Lower lobe of right lung (tissue), 2 donors: Measurements from ENCODE around the gene STX1A. TPM values are rescaled to one million over a fixed set of nuclear protein-coding genes. Genes with fewer than 3 reads are reported as not detected.
"Not testable (repeated sequence)": the region's sequence is repeated elsewhere in the genome, so short reads cannot be mapped to it uniquely, and the experiment has no call there.

Experiments
- ATAC-seq, 2 donors: fragments of 200-7000 bp; cut with Tn5 transposase; one replicate each; pipeline ENCODE4 v1.9.1; 2020 to 2022; ENCODE audit warnings: mild to moderate bottlenecking in 2 of 2, moderate library complexity in 2 of 2
- DNase-seq: peaks from one replicate; pipeline ENCODE4 v3.0.0-alpha.2; 2020
- H3K27ac ChIP-seq: fragments of 200-600 bp; one replicate; pipeline ENCODE4 v1.8.0; 2022
- H3K27me3 ChIP-seq: fragments of 200-600 bp; one replicate; pipeline ENCODE4 v1.8.0; 2022; ENCODE audit warnings: low read depth
- H3K36me3 ChIP-seq: fragments of 200-600 bp; one replicate; pipeline ENCODE4 v1.8.0; 2022; ENCODE audit warnings: mild to moderate bottlenecking
- H3K4me1 ChIP-seq: fragments of 200-600 bp; one replicate; pipeline ENCODE4 v1.8.0; 2022
- H3K4me3 ChIP-seq: fragments of 200-600 bp; one replicate; pipeline ENCODE4 v1.8.0; 2022; ENCODE audit warnings: mild to moderate bottlenecking
- H3K9me3 ChIP-seq: fragments of 200-600 bp; one replicate; pipeline ENCODE4 v1.8.0; 2022
- CTCF ChIP-seq: fragments of 200-600 bp; IDR thresholded peaks from one replicate; pipeline ENCODE4 v1.8.0; 2022; ENCODE audit warnings: antibody characterized with exemption, mild to moderate bottlenecking
- intact Hi-C: fragments of 100-400 bp; cut with DNase I; formaldehyde crosslinking; loops from one replicate; pipeline ENCODE4 v1.11.0; 2022
- total RNA-seq: library from RNA; stranded (reverse); fragmentation: NEBNext Ultra II Directional; extraction: Animal tissue kit (Norgen Biotek cat#: 25700); gene quantifications from one replicate; pipeline ENCODE4 v1.2.1, GENCODE V29; 2021
- donor health status: DM: no; HTN: yes; CAD: no; lungs with severe emphysema.

The STX1A gene
- total RNA-seq, 1 donor from 2014 or later: 6.6 TPM

GRCh38 chr7:73667344-73668102, 51.9 kb downstream of the STX1A start, which contains the start of gene VPS37D:
VPS37D (plus strand) TSS chr7:73667831; CDS start chr7:73667959, 128 bp downstream.
- H3K27ac ChIP-seq: no peak within 1 kb of the TSS
- TF ChIP-seq CTCF: peak; percentile 62
- intact Hi-C loops: no loop called here
- H3K4me1 ChIP-seq: peaks cover 8% of the 10 kb centered on the region
- DNase-seq (peak; percentile 94), ATAC-seq (peak; percentile 97 to 98)
- no peaks in the 10 kb centered on the region for H3K36me3 ChIP-seq
- peak within 1 kb of the TSS; percentile 54 for H3K4me3 ChIP-seq
- H3K27me3 ChIP-seq: no peaks in the 10 kb centered on the region
- peaks cover 4% of the 10 kb centered on the region for H3K9me3 ChIP-seq

- Histone ChIP-seq H3K4me3 (no peak overlapping the region), H3K27ac (no peak overlapping the region), H3K9me3 (peaks cover 4% of the 10 kb centered on the region), H3K27me3 (no peaks in the 10 kb centered on the region), H3K4me1 (no peaks in the 10 kb centered on the region), H3K36me3 (no peaks in the 10 kb centered on the region)
- intact Hi-C loops: no loop called here
- TF ChIP-seq CTCF: no peak
- no peak for DNase-seq
- ATAC-seq: no peak
Measured at GRCh38 chr7:73663033-73663432, 56.4 kb downstream of the STX1A start.

- ATAC-seq, intact Hi-C loops: not testable (repeated sequence)
Measured at GRCh38 chr7:73660594-73660993, 58.9 kb downstream of the STX1A start.

GRCh38 chr7:73659983-73660382, 59.5 kb downstream of the STX1A start:
- H3K4me1 ChIP-seq: no peaks in the 10 kb centered on the region
- ATAC-seq (no peak), DNase-seq (no peak)
- intact Hi-C loops: no loop called here
- peaks cover 4% of the 10 kb centered on the region for H3K9me3 ChIP-seq
- no peak overlapping the region for H3K4me3 ChIP-seq
- H3K27ac ChIP-seq: no peak overlapping the region
- no peak for TF ChIP-seq CTCF
- H3K27me3 ChIP-seq: no peaks in the 10 kb centered on the region
- no peaks in the 10 kb centered on the region for H3K36me3 ChIP-seq

More at GRCh38 chr7:73660594-73660993, 58.9 kb downstream of the STX1A start:
- DNase-seq, H3K36me3 ChIP-seq, H3K27me3 ChIP-seq, H3K27ac ChIP-seq, H3K4me3 ChIP-seq, H3K4me1 ChIP-seq, H3K9me3 ChIP-seq: not testable (repeated sequence)

GRCh38 chr7:73655309-73655708, 64.2 kb downstream of the STX1A start:
- peaks cover 19% of the 10 kb centered on the region for H3K27me3 ChIP-seq
- DNase-seq, ATAC-seq, H3K4me1 ChIP-seq, H3K36me3 ChIP-seq, H3K9me3 ChIP-seq, intact Hi-C loops, H3K4me3 ChIP-seq, H3K27ac ChIP-seq: not testable (repeated sequence)

- H3K4me1 ChIP-seq: peaks cover 3% of the 10 kb centered on the region
- intact Hi-C loops: no loop called here
- no peak for ATAC-seq
Measured at GRCh38 chr7:73652541-73652949, 66.9 kb downstream of the STX1A start.

More at GRCh38 chr7:73652541-73652949, 66.9 kb downstream of the STX1A start:
- no peak for DNase-seq
- H3K9me3 ChIP-seq: no peaks in the 10 kb centered on the region
- no peaks in the 10 kb centered on the region for H3K36me3 ChIP-seq
- no peak for TF ChIP-seq CTCF
- H3K4me3 ChIP-seq: no peak overlapping the region
- peaks cover 35% of the 10 kb centered on the region for H3K27me3 ChIP-seq
- H3K27ac ChIP-seq: no peak overlapping the region
